HG03025 (cell line): ENCODE data around the gene ATL2.
"Not testable (repeated sequence)": the region's sequence is repeated elsewhere in the genome, so short reads cannot be mapped to it uniquely, and the experiment has no call there.

Experiments
- ATAC-seq: cut with Tn5 transposase; IDR thresholded peaks from one replicate; pipeline ENCODE4 v1.9.1; 2021; ENCODE audit warnings: mild to moderate bottlenecking, moderate library complexity; ENCODE audit not compliant: unreplicated experiment, low FRiP score

Gene ATL2

DNA sequence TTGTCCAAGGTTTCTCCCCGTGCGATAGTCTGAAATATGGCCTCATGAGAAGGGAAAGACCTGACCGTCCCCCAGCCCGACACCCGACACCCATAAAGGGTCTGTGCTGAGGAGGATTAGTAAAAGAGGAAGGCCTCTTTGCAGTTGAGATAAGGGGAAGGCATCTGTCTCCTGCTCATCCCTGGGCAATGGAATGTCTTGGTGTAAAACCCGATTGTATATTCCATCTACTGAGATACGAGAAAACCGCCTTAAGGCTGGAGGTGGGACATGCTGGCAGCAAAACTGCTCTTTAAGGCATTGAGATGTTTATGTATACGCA, 99.0 kb downstream of the ATL2 start:
- not testable (repeated sequence) for ATAC-seq

DNA sequence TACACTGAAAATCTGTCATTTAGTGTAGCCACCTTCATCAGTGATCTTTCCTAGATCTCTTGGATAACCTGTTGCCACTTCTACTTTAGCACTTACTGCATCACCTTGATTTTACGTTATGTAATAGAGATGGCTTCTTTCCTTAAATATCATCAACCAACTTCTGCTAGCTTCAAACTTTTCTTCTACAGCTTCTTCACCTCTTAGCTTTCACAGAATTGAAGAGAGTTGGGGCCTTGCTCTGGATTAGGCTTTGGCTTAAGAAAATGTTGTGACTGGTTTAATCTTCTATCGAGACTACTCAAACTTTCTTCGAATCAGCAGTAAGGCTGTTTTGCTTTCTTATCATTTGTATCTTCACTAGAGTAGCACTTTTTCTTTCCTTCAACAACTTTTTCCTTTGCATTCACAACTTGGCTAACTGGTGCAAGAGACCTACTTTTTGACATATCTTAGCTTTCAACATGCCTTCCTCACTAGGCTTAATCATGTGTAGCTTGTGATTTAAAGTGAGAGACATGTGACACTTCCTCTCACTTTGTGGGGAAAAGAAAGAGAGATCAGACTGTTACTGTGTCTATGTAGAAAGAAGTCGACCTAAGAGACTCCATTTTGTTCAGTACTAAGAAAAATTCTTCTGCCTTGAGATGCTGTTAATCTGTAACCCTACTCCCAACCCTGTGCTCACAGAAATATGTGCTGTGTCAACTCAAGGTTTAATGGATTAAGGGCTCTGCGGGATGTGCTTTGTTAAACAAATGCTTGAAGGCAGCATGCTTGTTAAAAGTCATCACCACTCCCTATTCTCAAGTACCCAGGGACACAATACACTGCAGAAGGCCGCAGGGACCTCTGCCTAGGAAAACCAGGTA, 99.6 kb downstream of the ATL2 start:
- no peak for ATAC-seq

DNA sequence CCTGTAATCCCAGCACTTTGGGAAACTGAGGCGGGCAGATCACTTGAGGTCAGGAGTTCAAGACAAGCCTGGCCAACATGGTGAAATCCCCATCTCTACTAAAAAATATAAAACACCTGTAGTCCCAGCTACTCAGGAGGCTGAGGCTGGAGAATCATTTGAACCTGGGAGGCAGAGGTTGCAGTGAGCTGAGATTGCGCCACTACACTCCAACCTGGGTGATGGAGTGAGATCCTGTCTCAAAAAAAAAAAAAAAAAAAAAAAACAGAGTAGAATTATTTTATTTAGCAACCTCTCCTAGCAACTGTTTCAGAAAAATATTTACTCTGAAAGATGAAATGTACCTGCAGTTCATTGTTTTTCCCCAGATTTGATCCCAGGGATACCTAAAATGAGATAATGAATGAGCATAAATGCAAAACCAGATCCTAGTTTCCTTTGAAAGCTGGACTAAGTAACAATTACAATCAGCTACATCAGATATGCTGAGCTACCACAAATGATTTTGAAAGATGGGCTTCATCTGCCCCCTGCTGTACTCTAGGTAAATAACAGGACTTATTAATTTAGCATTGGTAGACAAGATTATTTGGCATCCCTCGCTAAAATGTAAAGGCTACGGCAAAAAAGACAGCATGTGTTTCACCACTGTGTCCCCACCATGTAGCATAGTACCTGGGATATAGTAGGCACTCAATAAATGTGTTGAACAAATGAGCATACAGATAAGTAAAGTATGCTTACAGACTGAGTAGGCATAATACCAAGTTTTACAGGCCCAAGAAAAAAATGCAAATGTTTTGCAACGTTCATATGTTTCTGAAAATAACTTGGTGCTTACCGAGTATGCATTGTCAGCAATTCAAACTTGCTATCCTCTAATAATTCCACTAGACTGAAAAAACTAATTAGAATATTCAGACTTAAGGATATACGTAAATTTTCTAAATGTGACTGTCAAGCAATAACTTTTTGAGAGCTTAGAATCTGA, 102.5 kb downstream of the ATL2 start:
- no peak for ATAC-seq

DNA sequence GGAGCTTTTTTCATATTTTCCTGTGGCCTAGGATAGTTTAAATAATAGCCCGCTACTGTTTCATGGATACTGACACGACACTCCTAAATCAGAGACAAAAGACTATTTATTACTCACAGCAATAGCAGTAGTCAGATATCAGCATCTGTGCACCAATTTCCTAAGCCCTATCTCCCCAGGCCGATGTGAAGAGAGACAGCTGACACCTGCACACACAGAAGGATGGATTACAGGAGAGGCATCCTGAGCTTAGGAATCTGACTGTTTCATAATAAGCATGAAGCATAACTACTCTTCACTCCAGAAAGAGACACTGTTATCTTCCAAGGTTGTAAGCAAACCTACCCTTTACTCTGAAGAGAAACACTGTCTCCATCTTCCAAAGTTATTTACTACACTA, 105.4 kb downstream of the ATL2 start:
- ATAC-seq = no peak

DNA sequence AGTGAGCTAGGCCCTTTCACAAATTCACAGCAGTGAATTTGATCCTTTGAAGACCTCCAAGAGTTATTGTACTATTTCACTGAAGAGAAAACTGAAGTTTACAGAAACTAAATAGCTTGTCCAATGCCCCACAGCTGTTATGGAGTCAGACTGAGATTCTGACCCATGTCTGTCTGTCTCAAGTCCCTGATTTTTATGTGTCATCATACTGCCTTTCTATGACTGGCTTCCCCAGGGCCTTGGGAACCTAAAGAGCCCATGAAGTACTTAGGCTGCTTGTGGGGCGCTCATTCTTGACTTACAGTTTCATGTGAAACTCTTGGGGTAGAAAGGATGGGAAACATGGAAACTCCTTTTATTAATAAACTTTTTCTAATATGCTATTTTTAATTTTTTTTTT, 107.7 kb downstream of the ATL2 start:
- ATAC-seq = no peak

DNA sequence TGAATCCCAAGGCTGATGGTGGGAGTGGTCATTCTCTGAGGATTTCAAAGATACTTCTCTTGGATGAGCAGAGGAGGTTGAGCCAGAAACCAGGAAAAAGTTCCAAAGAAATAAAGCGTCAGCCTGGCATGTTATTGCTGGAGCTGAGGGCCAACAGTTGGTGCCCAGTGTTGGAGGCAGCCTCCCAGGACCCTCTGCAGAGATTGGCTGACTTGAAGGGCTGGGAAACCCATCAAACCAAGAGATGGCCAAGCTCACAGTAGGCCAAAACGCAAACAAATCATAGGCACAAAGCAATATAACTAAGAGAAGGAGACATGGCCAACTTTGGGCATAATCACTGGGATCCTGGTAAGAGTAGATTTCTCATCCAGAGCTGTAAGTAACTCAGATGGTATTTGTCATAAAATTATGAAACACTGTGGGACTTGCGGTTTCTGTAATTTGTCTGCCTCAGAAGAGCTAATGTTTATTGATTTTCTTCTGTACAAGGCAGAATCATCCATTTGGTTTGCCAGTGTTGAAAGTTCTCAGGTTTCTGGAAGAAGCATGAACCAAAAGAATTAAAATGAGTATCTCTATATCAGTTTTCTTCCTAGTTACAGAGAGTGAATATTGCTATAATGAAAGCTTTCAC, 108.3 kb downstream of the ATL2 start:
- ATAC-seq = no peak

DNA sequence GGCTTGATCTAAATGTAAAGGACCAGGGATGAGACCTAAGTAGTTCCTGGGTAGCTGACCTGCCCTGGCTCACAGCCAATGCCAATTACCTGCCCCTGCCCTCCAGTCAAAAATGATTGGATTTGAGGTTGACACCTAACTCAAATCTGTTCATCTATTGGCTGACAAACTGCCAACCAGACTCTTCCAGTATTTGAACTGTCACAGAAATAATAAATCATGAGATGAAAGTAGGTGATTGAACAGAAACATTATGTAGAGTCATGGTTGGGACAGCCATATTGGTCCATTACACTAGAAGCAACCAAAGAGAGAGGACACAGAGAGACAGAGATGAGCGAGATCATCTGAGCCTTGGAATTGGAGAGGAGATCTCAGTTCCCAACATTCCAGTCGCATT, 109.1 kb downstream of the ATL2 start:
- ATAC-seq = no peak

DNA sequence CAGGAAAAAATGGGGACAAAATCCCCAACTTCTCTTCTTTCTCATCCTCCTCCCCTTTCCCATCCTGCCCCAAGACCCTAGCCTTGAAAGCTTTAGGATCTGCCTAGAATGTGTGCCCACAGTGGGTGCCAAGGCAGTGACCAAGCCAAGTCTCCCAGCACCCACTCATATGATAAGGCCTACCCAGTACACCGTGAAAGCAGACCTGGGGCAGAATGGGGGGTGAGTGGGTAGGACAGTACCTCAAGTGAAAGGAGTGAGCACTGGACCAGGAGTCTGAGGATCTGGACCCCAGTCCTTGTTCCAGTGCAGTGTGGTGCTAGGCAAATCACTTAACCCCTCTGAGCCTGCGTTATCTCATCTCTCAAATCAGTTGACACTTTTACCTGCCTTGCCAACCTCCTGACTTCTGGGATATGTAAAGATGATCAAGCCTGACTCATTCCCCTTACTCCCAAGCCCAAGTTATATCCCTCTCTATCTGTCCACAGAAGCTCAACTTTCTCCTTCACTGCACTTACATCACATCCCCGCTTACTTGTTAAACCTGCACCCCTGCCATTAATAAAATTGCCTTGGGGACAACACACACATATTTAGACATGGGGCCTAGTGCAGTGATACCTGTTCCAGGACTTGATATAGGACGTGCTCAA, 109.7 kb downstream of the ATL2 start:
- no peak for ATAC-seq

DNA sequence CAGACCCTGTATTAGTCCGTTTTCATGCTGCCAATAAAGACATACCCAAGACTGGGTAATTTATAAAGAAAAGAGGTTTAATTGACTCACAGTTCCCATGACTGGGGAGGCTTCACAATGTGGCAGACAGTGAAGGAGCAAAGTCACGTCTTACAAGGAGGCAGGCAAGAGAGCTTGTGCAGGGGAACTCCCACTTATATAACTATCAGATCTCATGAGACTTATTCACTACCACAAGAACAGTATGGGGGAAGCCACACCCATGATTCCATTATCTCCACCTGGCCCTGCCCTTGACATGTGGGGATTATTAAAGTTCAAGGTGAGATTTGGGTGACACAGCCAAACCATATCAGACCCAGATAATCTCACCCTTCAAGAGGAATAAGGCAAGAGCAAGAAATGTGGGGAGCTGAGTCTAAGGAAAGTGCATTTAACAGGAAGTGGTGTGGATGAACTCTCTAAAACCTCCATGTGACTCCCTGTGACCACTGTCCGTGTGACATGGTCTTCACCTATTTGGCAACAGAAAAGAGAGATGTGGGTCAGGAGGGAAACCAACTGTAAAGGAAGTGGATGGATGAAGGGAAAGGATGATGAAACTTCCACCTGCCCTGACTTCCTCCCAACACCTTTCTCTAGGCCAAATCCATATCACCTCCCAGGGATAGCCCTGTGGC, 110.6 kb downstream of the ATL2 start:
- no peak for ATAC-seq

DNA sequence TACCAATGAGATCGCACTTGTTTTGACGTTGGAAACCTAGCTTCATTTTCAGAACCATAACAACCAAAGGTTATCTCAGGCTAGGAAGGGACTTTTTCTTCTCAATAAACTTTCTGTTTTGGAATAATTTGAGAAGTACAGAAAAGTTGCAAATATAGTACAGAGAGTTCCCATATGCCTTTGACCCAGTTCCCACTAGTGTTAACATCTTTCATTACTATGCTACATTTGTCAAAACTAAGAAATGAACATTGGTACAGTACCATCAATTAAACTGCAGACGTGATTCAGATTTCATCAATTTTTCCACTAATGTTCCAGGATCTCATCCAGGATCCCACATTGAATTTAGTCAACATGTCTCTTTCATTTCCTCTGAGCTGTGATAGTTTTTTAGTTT, 111.6 kb downstream of the ATL2 start:
- no peak for ATAC-seq

DNA sequence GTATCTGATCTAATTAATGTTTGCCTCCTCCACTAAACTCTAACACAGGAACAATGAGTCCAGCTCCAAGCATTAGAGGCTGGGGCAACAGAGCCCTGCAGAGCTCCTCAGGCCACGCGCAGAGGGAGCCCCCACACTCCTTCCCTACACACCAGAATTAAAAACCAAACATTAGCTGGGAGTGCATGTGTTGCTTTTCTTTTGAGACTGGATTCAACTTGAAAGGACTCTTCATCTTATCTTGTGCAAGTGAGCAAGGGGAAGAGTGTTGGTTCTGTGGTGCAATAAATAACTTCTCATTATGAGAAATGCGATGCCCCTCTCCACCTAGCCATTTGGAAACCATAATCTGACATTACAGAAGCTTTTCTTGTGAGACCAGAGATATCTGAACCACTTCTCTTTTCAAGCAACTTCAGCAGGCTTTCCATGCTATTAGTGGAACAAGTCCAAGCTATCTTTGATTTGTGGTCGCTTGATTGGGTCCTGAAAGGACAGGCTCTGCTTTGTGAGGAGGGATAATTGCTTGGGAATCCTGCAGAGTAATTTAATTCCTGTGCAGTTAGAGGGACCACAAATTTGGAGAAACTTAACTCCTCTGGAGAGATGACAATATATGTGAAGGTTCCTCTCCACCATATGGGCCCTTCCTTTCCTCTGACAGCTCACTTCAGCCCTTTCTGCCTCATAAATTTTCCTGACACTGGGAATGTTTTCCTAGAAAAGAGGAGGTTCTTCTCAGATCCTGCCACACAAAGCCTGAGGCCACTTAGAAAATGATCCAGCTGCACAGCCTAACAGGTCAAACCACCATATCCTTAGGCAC, 112.5 kb downstream of the ATL2 start:
- ATAC-seq = no peak

DNA sequence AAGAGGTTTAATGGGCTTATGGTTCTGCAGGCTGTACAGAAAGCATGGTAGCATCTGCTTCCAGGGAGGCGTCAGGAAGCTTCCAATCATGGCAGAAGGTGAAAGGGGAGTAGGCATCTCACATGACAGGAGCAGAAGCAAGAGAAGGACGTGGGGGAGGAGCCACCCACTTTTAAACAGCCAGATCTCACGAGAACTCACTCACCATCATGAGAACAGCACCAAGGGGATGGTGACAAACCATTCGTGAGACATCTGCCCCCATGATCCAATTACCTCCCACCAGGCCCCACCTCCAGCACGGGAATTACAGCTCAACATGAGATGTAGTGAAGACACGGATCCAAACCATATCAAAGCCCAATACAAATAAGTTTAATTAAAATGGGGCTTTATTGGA, 113.8 kb downstream of the ATL2 start:
- no peak for ATAC-seq

DNA sequence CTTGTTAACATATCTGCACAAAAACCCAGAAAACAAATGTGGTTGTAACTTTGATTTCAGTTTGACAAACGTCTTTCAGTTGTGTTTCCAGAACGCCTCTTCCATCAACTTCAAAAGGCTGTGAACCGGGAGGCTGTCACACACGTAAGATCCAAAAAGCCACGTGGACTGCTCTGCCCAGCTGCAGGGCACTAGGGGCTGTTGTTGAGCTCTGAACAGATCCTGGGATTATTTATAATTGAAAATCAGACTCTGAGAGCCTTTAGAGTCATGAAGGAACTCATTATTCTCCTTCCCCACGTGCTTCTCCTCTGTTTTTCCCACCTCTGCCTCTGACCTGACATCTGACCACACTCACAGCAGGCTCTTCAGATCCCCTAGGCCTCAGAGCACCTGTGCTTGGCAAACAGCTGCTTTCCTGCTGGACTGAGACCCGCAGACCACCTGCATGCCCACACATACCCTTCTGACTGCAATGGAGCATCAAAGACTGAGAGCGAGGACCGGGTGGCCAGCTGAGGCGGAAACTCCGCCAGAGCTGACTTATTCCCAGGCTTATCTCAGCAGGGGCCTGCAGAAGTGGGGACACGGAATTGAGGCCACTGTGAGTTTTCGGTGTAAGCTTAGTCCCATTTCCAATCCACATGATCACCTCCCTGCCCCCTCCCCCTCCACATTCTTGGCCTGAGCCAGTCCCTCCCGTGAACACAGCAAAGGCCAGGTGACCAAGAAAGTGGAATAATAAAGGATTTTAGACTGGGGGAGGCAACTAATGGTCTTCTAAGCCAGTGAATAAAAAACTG, 114.8 kb downstream of the ATL2 start:
- no peak for ATAC-seq

DNA sequence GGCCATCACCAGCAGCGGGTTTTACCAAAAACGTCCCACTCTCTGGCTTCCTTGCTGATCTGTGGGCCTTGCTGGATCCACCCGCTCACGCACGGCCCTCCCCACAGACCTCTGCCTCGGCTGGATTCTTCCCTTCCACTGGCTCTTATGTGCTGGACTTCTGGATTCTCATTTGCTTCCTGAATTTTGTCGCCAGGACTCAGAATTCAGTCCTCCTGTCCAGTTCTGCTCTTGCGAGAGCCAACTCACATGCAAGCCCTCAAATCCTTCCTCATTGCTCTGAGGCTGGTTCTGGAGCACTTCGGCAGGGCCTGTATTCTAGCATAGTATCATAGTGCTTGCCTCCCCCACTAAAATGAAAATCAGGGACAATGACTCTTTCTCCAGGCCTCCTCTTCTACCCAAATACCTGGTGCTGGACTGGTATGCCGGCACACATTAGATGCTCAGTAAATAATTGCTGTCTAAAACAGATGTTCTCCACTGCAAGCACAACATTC, 115.5 kb downstream of the ATL2 start:
- ATAC-seq = no peak

DNA sequence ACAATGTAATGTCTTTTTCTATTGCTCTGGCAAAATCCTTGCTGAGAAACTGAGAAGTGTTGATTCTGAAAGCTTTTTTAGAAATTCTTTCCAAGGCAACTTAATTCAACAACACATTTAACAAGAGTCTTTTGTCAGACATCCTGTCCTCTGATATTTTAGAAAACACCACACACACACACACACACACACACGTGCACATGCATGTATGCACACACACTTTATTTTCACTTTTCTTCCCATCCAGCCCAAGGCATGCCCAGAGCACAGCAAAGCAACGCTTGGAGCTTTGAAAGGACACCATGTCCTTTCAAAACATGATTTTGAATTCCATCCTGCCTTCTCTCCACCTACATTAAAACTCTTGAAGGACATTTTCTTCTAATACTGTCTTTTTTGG, 116.1 kb downstream of the ATL2 start:
- no peak for ATAC-seq

DNA sequence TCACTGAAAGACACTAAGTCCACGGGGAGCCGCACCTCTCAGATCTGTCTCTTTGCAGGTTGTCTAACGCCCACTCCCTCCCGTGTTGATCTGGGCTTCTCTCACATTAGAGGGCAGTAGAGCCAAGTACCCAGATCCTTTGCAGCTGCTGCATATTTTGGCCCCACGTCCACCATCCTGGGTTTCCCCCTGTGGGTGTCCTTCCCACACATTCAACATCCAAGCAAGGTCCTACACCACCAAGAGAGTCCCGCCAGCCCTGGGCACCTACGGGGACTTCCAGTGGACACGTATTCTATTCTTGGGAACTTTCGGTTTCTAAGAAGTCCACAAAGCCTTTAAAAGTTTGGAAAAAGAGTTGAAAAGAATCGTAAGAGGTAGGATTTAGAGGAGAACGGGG, 116.6 kb downstream of the ATL2 start:
- no peak for ATAC-seq

DNA sequence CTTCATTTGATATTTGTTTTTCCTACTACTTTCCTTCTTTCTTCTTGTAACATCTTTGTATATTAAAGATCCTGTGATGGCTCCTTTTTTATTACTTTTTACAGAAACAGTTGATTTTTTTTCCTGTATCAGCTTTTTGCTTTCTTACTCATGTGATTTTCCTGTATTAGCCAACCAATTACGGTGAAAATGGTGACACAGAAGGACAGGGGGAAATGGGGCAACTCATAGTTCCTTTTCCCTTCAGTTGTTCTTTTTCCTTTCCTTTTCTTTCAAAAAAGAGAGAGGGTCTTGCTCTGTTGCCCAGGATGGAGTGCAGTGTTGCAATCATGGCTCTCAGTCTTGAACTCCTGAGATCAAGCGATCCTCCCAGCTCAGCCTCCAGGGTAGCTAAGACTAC, 117.8 kb downstream of the ATL2 start:
- no peak for ATAC-seq

DNA sequence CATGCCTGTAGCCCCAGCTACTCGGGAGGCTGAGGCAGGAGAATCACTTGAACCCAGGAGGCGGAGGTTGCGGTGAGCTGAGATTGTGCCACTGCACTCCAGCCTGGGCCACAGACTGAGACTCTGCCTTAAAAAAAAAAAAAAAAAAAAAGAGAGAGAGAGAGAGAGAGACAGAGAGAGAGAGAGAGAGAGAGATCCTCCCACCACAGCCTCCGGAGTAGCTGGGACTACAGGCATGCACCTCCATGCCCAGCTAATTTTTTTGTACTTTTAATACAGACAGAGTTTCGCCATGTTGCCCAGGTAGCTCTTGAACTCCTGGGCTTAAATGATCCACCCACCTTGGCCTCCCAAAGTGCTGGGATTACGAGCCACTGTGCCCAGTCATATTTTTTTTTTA, 119.4 kb downstream of the ATL2 start:
- not testable (repeated sequence) for ATAC-seq
